HEK293 (cell line): ENCODE results near the gene DNAJC5.

Experiments
- BCL11A ChIP-seq: fragments of 450-650 bp; formaldehyde crosslinking; IDR thresholded peaks from 2 replicates; pipeline ENCODE4 v1.5.1; 2016; ENCODE audit warnings: low read depth, missing biosample characterization, missing genetic modification characterization
- HOXC10 ChIP-seq: sonication (generic); formaldehyde crosslinking; IDR thresholded peaks from 2 replicates; pipeline ENCODE4 v1.8.1; 2023; ENCODE audit warnings: mild to moderate bottlenecking, missing genetic modification reagents
- IKZF3 ChIP-seq: fragments of 450-650 bp; IDR thresholded peaks from 2 replicates; pipeline ENCODE4 v1.5.0; 2018; ENCODE audit warnings: missing biosample characterization, mild to moderate bottlenecking, missing genetic modification characterization, moderate library complexity
- KLF9 ChIP-seq: fragments of 450-650 bp; formaldehyde crosslinking; IDR thresholded peaks from 2 replicates; pipeline ENCODE4 v1.5.1; 2016; ENCODE audit warnings: missing biosample characterization, missing genetic modification characterization, low read depth
- PATZ1 ChIP-seq: fragments of 450-650 bp; formaldehyde crosslinking; IDR thresholded peaks from 2 replicates; pipeline ENCODE4 v1.5.1; 2016; ENCODE audit warnings: missing biosample characterization, missing genetic modification characterization
- SCRT1 ChIP-seq: fragments of 450-650 bp; formaldehyde crosslinking; IDR thresholded peaks from 2 replicates; pipeline ENCODE4 v1.5.1; 2016; ENCODE audit warnings: missing biosample characterization, missing genetic modification characterization, borderline replicate concordance
- SP2 ChIP-seq: fragments of 450-650 bp; formaldehyde crosslinking; IDR thresholded peaks from 2 replicates; pipeline ENCODE4 v1.5.1; 2016; ENCODE audit warnings: missing biosample characterization, missing genetic modification characterization
- WT1 ChIP-seq: fragments of 450-650 bp; formaldehyde crosslinking; IDR thresholded peaks from 2 replicates; pipeline ENCODE4 v1.5.1; 2016; ENCODE audit warnings: missing biosample characterization, missing genetic modification characterization
- ZBTB20 ChIP-seq: fragments of 450-650 bp; formaldehyde crosslinking; IDR thresholded peaks from 2 replicates; pipeline ENCODE4 v1.5.1; 2016; ENCODE audit warnings: missing biosample characterization, missing genetic modification characterization
- ZBTB21 ChIP-seq: fragments of 450-650 bp; formaldehyde crosslinking; IDR thresholded peaks from 2 replicates; pipeline ENCODE4 v1.5.1; 2017; ENCODE audit warnings: missing biosample characterization, missing genetic modification characterization
- ZBTB26 ChIP-seq: fragments of 450-650 bp; formaldehyde crosslinking; optimal IDR thresholded peaks from 2 replicates; pipeline ENCODE3; 2016; ENCODE audit warnings: missing biosample characterization, mild to moderate bottlenecking, missing genetic modification characterization
- ZBTB44 ChIP-seq: fragments of 450-650 bp; IDR thresholded peaks from 2 replicates; pipeline ENCODE4 v1.5.1; 2018; ENCODE audit warnings: missing biosample characterization, mild to moderate bottlenecking, missing genetic modification characterization
- ZFP69B ChIP-seq: fragments of 450-650 bp; formaldehyde crosslinking; IDR thresholded peaks from 2 replicates; pipeline ENCODE4 v1.5.1; 2016; ENCODE audit warnings: missing biosample characterization, missing genetic modification characterization
- ZNF148 ChIP-seq: fragments of 450-650 bp; formaldehyde crosslinking; IDR thresholded peaks from 2 replicates; pipeline ENCODE4 v1.5.0; 2017; ENCODE audit warnings: missing biosample characterization, missing genetic modification characterization, borderline replicate concordance
- ZNF16 ChIP-seq: fragments of 450-650 bp; formaldehyde crosslinking; IDR thresholded peaks from 2 replicates; pipeline ENCODE4 v1.5.1; 2016; ENCODE audit warnings: low read depth, missing biosample characterization, missing genetic modification characterization
- ZNF175 ChIP-seq: fragments of 450-650 bp; formaldehyde crosslinking; IDR thresholded peaks from 2 replicates; pipeline ENCODE4 v1.5.1; 2016; ENCODE audit warnings: missing biosample characterization, missing genetic modification characterization
- ZNF18 ChIP-seq: fragments of 450-650 bp; formaldehyde crosslinking; IDR thresholded peaks from 2 replicates; pipeline ENCODE4 v1.5.1; 2016; ENCODE audit warnings: missing biosample characterization, missing genetic modification characterization
- ZNF274 ChIP-seq, 2 experiments: fragments of 200-500 bp in 1 of 2; fragments of 450-650 bp in 1 of 2; sonication (Bioruptor generic) in 1 of 2; formaldehyde crosslinking in 1 of 2; IDR thresholded peaks; 2 replicates each; pipeline versions ENCODE4 v1.5.1 to v1.6.1; 2014 to 2016; ENCODE audit warnings: borderline replicate concordance in 1 of 2, inconsistent platforms in 1 of 2, low read length in 1 of 2, missing biosample characterization in 1 of 2, missing genetic modification characterization in 1 of 2
- ZNF394 ChIP-seq: fragments of 450-650 bp; formaldehyde crosslinking; IDR thresholded peaks from 2 replicates; pipeline ENCODE4 v1.5.1; 2016; ENCODE audit warnings: missing biosample characterization, missing genetic modification characterization, mild to moderate bottlenecking, moderate library complexity, borderline replicate concordance
- ZNF416 ChIP-seq: fragments of 450-650 bp; formaldehyde crosslinking; IDR thresholded peaks from 2 replicates; pipeline ENCODE4 v1.5.1; 2016; ENCODE audit warnings: missing biosample characterization, missing genetic modification characterization
- ZNF521 ChIP-seq: fragments of 450-650 bp; formaldehyde crosslinking; IDR thresholded peaks from 2 replicates; pipeline ENCODE4 v1.5.1; 2017; ENCODE audit warnings: missing biosample characterization, mild to moderate bottlenecking, missing genetic modification characterization
- ZNF530 ChIP-seq: fragments of 450-650 bp; formaldehyde crosslinking; IDR thresholded peaks from 2 replicates; pipeline ENCODE4 v1.5.1; 2016; ENCODE audit warnings: low read depth, missing biosample characterization, missing genetic modification characterization
- ZNF544 ChIP-seq: fragments of 450-650 bp; formaldehyde crosslinking; IDR thresholded peaks from 2 replicates; pipeline ENCODE4 v1.5.0; 2017; ENCODE audit warnings: missing biosample characterization, missing genetic modification characterization
- ZNF600 ChIP-seq: fragments of 450-650 bp; formaldehyde crosslinking; IDR thresholded peaks from 2 replicates; pipeline ENCODE4 v1.5.1; 2016; ENCODE audit warnings: missing biosample characterization, missing genetic modification characterization
- ZNF704 ChIP-seq: fragments of 450-650 bp; formaldehyde crosslinking; IDR thresholded peaks from 2 replicates; pipeline ENCODE4 v1.5.1; 2016; ENCODE audit warnings: missing biosample characterization, missing genetic modification characterization
- ZNF785 ChIP-seq: fragments of 450-650 bp; formaldehyde crosslinking; IDR thresholded peaks from 2 replicates; pipeline ENCODE4 v1.5.1; 2016; ENCODE audit warnings: missing biosample characterization, missing genetic modification characterization
- ZNF792 ChIP-seq: fragments of 450-650 bp; formaldehyde crosslinking; IDR thresholded peaks from 2 replicates; pipeline ENCODE4 v1.5.1; 2016; ENCODE audit warnings: missing biosample characterization, missing genetic modification characterization
- TF ChIP-seq, protein P1 (sequence below): fragments of 450-650 bp; formaldehyde crosslinking; IDR thresholded peaks from 2 replicates; pipeline ENCODE4 v1.5.1; 2016; ENCODE audit warnings: missing biosample characterization, missing genetic modification characterization, low read depth

The DNAJC5 gene

DNA sequence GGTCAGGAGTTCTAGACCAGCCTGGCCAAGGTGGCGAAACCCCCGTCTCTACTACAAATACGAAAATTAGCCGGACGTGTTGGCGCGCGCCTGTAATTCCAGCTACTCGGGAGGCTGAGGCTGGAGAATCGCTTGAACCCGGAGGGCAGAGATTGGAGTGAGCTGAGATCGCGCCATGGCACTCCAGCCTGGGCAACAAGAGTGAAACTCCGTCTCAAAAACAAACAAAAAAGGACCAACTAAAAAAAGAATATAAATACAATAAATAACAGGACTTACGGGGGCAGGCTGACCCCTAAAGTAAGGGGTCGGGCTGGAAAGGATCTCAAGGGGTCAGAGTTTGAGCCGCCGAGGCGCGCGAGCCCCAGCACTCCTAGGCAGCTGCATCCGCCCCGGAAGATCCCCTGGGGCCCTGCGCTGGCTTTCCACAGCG lies 30.4 kb upstream of the DNAJC5 start (continued):
- TF ChIP-seq, protein P1, sequence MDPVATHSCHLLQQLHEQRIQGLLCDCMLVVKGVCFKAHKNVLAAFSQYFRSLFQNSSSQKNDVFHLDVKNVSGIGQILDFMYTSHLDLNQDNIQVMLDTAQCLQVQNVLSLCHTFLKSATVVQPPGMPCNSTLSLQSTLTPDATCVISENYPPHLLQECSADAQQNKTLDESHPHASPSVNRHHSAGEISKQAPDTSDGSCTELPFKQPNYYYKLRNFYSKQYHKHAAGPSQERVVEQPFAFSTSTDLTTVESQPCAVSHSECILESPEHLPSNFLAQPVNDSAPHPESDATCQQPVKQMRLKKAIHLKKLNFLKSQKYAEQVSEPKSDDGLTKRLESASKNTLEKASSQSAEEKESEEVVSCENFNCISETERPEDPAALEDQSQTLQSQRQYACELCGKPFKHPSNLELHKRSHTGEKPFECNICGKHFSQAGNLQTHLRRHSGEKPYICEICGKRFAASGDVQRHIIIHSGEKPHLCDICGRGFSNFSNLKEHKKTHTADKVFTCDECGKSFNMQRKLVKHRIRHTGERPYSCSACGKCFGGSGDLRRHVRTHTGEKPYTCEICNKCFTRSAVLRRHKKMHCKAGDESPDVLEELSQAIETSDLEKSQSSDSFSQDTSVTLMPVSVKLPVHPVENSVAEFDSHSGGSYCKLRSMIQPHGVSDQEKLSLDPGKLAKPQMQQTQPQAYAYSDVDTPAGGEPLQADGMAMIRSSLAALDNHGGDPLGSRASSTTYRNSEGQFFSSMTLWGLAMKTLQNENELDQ (tag by site-specific recombination): no peak
- TF ChIP-seq SCRT1 (no peak), ZBTB26 (tag by site-specific recombination) (peak; percentile 54), KLF9 (tag by site-specific recombination) (no peak), ZNF544 (tag by site-specific recombination) (no peak), ZBTB20 (tag by site-specific recombination) (no peak; the same call in 1 of the 2 replicates), IKZF3 (tag by site-specific recombination) (no peak), ZBTB21 (tag by site-specific recombination) (no peak), ZNF175 (tag by site-specific recombination) (no peak), ZNF148 (no peak), SP2 (tag by site-specific recombination) (no peak), WT1 (tag by site-specific recombination) (0 out of 2 replicates have a peak, but pooled peaks have one; percentile 9), ZBTB44 (tag by site-specific recombination) (no peak), ZNF530 (no peak), ZNF600 (tag by site-specific recombination) (no peak), BCL11A (tag by site-specific recombination) (peak; percentile 52; the same call in 1 of the 2 replicates), ZNF16 (tag by site-specific recombination) (no peak), PATZ1 (peak; percentile 24; the same call in 1 of the 2 replicates), ZNF18 (tag by site-specific recombination) (no peak; the same call in none of the 2 replicates), ZNF785 (tag by site-specific recombination) (no peak), ZNF704 (no peak), ZNF416 (tag by site-specific recombination) (no peak), ZNF792 (no peak), ZFP69B (tag by site-specific recombination) (no peak), ZNF521 (tag by site-specific recombination) (no peak), HOXC10 (CRISPR knock-in tag) (no peak), ZNF394 (tag by site-specific recombination) (no peak), ZNF274 (IDR thresholded peaks at IDR 0.05; ENCODE audit: low read length) (no peak), ZNF274 (tag by site-specific recombination; IDR thresholded peaks at IDR 0.05; ENCODE audit: borderline replicate concordance) (no peak)
